H9 (cell line): ENCODE measurements around the gene TTC31. TPM values are rescaled to one million over a fixed set of nuclear protein-coding genes. Genes with fewer than 3 reads are reported as not detected.
A peak's percentile ranks its signal among the peaks of the same experiment; 100 is the strongest.

Experiments used
- DNase-seq: peaks from one replicate; pipeline ENCODE4 v3.0.0-alpha.2; 2017
- H2AFZ ChIP-seq: one replicate; pipeline ENCODE4 v1.6.1; 2013; ENCODE audit warnings: mild to moderate bottlenecking, low read length, control low read depth, moderate library complexity
- H2AK5ac ChIP-seq: 2 replicates; pipeline ENCODE4 v1.6.1; 2013; ENCODE audit warnings: low read length, control low read depth, mixed read lengths; ENCODE audit not compliant: insufficient read length
- H2BK120ac ChIP-seq: one replicate; pipeline ENCODE4 v1.6.1; 2013; ENCODE audit warnings: low read depth, mild to moderate bottlenecking, low read length, control low read depth, inconsistent platforms; ENCODE audit not compliant: poor library complexity, severe bottlenecking
- H2BK12ac ChIP-seq: 2 replicates; pipeline ENCODE4 v1.6.1; 2013; ENCODE audit warnings: low read length, control low read depth, mixed read lengths, low read depth; ENCODE audit not compliant: insufficient read length
- H2BK15ac ChIP-seq: 2 replicates; pipeline ENCODE4 v1.6.1; 2013; ENCODE audit warnings: low read depth, low read length, control low read depth
- H2BK20ac ChIP-seq: one replicate; pipeline ENCODE4 v1.6.1; 2013; ENCODE audit warnings: low read depth, mild to moderate bottlenecking, low read length, control low read depth, inconsistent platforms; ENCODE audit not compliant: poor library complexity, severe bottlenecking
- H2BK5ac ChIP-seq: 2 replicates; pipeline ENCODE4 v1.6.1; 2013; ENCODE audit warnings: low read length, control low read depth, mixed read lengths; ENCODE audit not compliant: insufficient read length
- H3K14ac ChIP-seq: 2 replicates; pipeline ENCODE4 v1.6.1; 2013; ENCODE audit warnings: low read length, control low read depth; ENCODE audit not compliant: insufficient read depth
- H3K18ac ChIP-seq: 2 replicates; pipeline ENCODE4 v1.6.1; 2013; ENCODE audit warnings: low read depth, mild to moderate bottlenecking, mixed read lengths, low read length, control low read depth; ENCODE audit not compliant: insufficient read length
- H3K23ac ChIP-seq: 2 replicates; pipeline ENCODE4 v1.6.1; 2013; ENCODE audit warnings: low read length, control low read depth, mixed read lengths, low read depth; ENCODE audit not compliant: insufficient read length
- H3K23me2 ChIP-seq: 2 replicates; pipeline ENCODE4 v1.6.1; 2013; ENCODE audit warnings: low read depth, mild to moderate bottlenecking, mixed read lengths, low read length, control low read depth; ENCODE audit not compliant: insufficient read length, poor library complexity, severe bottlenecking
- H3K27ac ChIP-seq: 2 replicates; pipeline ENCODE4 v1.5.1; 2013; ENCODE audit warnings: low read length, control low read depth, mixed read lengths, low read depth; ENCODE audit not compliant: insufficient read length
- H3K27me3 ChIP-seq: 2 replicates; pipeline ENCODE4 v1.6.1; 2013; ENCODE audit warnings: low read length, control low read depth, inconsistent platforms; ENCODE audit not compliant: insufficient read depth
- H3K4ac ChIP-seq: 2 replicates; pipeline ENCODE4 v1.6.1; 2013; ENCODE audit warnings: low read depth, mild to moderate bottlenecking, control low read depth, inconsistent platforms, low read length, moderate library complexity
- H3K4me1 ChIP-seq: 2 replicates; pipeline ENCODE4 v1.6.1; 2013; ENCODE audit warnings: low read length, control low read depth, inconsistent platforms; ENCODE audit not compliant: insufficient read depth
- H3K4me2 ChIP-seq: 2 replicates; pipeline ENCODE4 v1.6.1; 2013; ENCODE audit warnings: low read length, control low read depth, mixed read lengths; ENCODE audit not compliant: insufficient read length, insufficient read depth
- H3K56ac ChIP-seq: 2 replicates; pipeline ENCODE4 v1.6.1; 2013; ENCODE audit warnings: low read depth, mild to moderate bottlenecking, mixed read lengths, low read length, control low read depth; ENCODE audit not compliant: insufficient read length
- H3K79me1 ChIP-seq: 2 replicates; pipeline ENCODE4 v1.6.1; 2013; ENCODE audit warnings: low read depth, mild to moderate bottlenecking, moderate library complexity, low read length, control low read depth, inconsistent platforms; ENCODE audit not compliant: insufficient read depth, poor library complexity, severe bottlenecking
- H3K79me2 ChIP-seq: 2 replicates; pipeline ENCODE4 v1.6.1; 2013; ENCODE audit warnings: low read length, control low read depth, inconsistent platforms; ENCODE audit not compliant: insufficient read depth
- H3K9ac ChIP-seq: 2 replicates; pipeline ENCODE4 v1.6.1; 2013; ENCODE audit warnings: low read length, control low read depth, mixed read lengths; ENCODE audit not compliant: insufficient read length; ENCODE audit errors: extremely low read depth
- H3K9me3 ChIP-seq: one replicate; pipeline ENCODE4 v1.6.1; 2013; ENCODE audit warnings: low read depth, low read length, inconsistent platforms; ENCODE audit not compliant: control insufficient read depth
- H3T11ph ChIP-seq: one replicate; pipeline ENCODE4 v1.6.1; 2013; ENCODE audit warnings: mild to moderate bottlenecking, low read length, control low read depth, inconsistent platforms
- H4K20me1 ChIP-seq: one replicate; pipeline ENCODE4 v1.6.1; 2013; ENCODE audit not compliant: control insufficient read depth, insufficient read length, insufficient read depth
- H4K5ac ChIP-seq: 2 replicates; pipeline ENCODE4 v1.6.1; 2013; ENCODE audit warnings: low read depth, mild to moderate bottlenecking, mixed read lengths, low read length, control low read depth; ENCODE audit not compliant: insufficient read length
- H4K8ac ChIP-seq: replicated peaks from 2 replicates; pipeline ENCODE4 v1.6.1; 2013; ENCODE audit warnings: low read length, control low read depth, mixed read lengths, low read depth; ENCODE audit not compliant: insufficient read length
- H4K91ac ChIP-seq: 2 replicates; pipeline ENCODE4 v1.6.1; 2013; ENCODE audit warnings: low read depth, mild to moderate bottlenecking, moderate library complexity, mixed read lengths, low read length, control low read depth; ENCODE audit not compliant: insufficient read length
- H3K27ac Mint-ChIP-seq, 3 experiments: 2 replicates in 2 of 3; 3 replicates in 1 of 3; pipeline ENCODE4 v1.8.0; 2020 to 2021; ENCODE audit warnings: mixed read lengths in 3 of 3, mild to moderate bottlenecking in 1 of 3, moderate library complexity in 1 of 3
- H3K27me3 Mint-ChIP-seq: 2 replicates; pipeline ENCODE4 v1.8.0; 2021; ENCODE audit warnings: low read depth, mild to moderate bottlenecking, moderate library complexity, mixed read lengths
- H3K36me3 Mint-ChIP-seq, 3 experiments: 2 replicates in 2 of 3; 3 replicates in 1 of 3; pipeline ENCODE4 v1.8.0; 2020 to 2021; ENCODE audit warnings: low read depth in 3 of 3, mixed read lengths in 3 of 3; ENCODE audit not compliant: insufficient read depth in 1 of 3
- H3K4me1 Mint-ChIP-seq, 2 experiments: 2 replicates each; pipeline ENCODE4 v1.8.0; 2020; ENCODE audit warnings: mixed read lengths in 2 of 2
- H3K4me3 Mint-ChIP-seq, 2 experiments: 2 replicates in 1 of 2; 3 replicates in 1 of 2; pipeline ENCODE4 v1.8.0; 2020 to 2021; ENCODE audit warnings: mild to moderate bottlenecking in 2 of 2, mixed read lengths in 2 of 2, moderate library complexity in 1 of 2
- H3K9me3 Mint-ChIP-seq, 2 experiments: 2 replicates in 1 of 2; 3 replicates in 1 of 2; pipeline ENCODE4 v1.8.0; 2020; ENCODE audit warnings: mild to moderate bottlenecking in 2 of 2, mixed read lengths in 2 of 2, moderate library complexity in 1 of 2
- CTCF ChIP-seq: fragments of 200-600 bp; sonication (generic); conservative IDR thresholded peaks from 3 replicates; pipeline ENCODE4 v1.8.0; 2021; ENCODE audit warnings: antibody characterized with exemption, mild to moderate bottlenecking
- WGBS: extraction: QIAGEN DNeasy Blood & Tissue Kit; methylation state at CpG from one replicate; pipeline ENCODE4 v1.1.7; 2013; ENCODE audit warnings: missing lambda C conversion rate, low lambda C conversion rate, mixed read lengths; ENCODE audit not compliant: insufficient read length; ENCODE audit errors: extremely low coverage; 5-methylcytosine and 5-hydroxymethylcytosine counted together
- total RNA-seq: library from RNA; stranded (reverse); gene quantifications from 2 replicates; pipeline ENCODE4 v1.2.1, GENCODE V29; 2021

The TTC31 gene
- total RNA-seq, 1 experiment from 2014 or later: 33.3 TPM

- no peaks in the 10 kb centered on the region for H3K9me3 ChIP-seq
- TF ChIP-seq CTCF: peak; percentile 60
- no CpG with 5 or more reads among the region's 56 CpGs for WGBS
- Mint-ChIP-seq H3K9me3 (peaks cover 6 to 10% of the 10 kb centered on the region in 2 experiments), H3K4me3 (peak within 1 kb of the TSS; percentile 98 to 100), H3K27me3 (peaks cover 79% of the 10 kb centered on the region), H3K27ac (peak within 1 kb of the TSS; percentile 99 to 100 (median 100)), H3K4me1 (peaks cover 34 to 35% of the 10 kb centered on the region in 2 experiments), H3K36me3 (peaks cover 22 to 29% (median 24%) of the 10 kb centered on the region in 3 experiments)
- H2AK5ac ChIP-seq: no peak within 1 kb of the TSS
- peak within 1 kb of the TSS; percentile 98 for H3K14ac ChIP-seq
- H3K79me1 ChIP-seq: no peaks in the 10 kb centered on the region
- H3K56ac ChIP-seq: no peak within 1 kb of the TSS
- no peaks in the 10 kb centered on the region for H4K20me1 ChIP-seq
- H4K8ac ChIP-seq: no peak within 1 kb of the TSS
- peak within 1 kb of the TSS; percentile 59 for H3K4me2 ChIP-seq
- no peak within 1 kb of the TSS for H4K91ac ChIP-seq
- no peak within 1 kb of the TSS for H3K4ac ChIP-seq
- H2BK5ac ChIP-seq: peak within 1 kb of the TSS; percentile 67
- H3K23ac ChIP-seq: no peak within 1 kb of the TSS
- peaks cover 4% of the 10 kb centered on the region; the same call in 1 of the 2 replicates for H3K4me1 ChIP-seq
- H3K79me2 ChIP-seq: no peaks in the 10 kb centered on the region
- H3K23me2 ChIP-seq: peaks cover 18% of the 10 kb centered on the region
- H2AFZ ChIP-seq: no peak within 1 kb of the TSS
- H3K9ac ChIP-seq: peak within 1 kb of the TSS; percentile 90
- H3T11ph ChIP-seq: no peak within 1 kb of the TSS
- H3K27me3 ChIP-seq: peaks cover 53% of the 10 kb centered on the region
- no peak within 1 kb of the TSS for H2BK20ac ChIP-seq
- no peak within 1 kb of the TSS for H2BK120ac ChIP-seq
- peak; percentile 98 for DNase-seq
- no peak within 1 kb of the TSS for H2BK12ac ChIP-seq
- H3K27ac ChIP-seq: peak within 1 kb of the TSS; percentile 48
- no peak within 1 kb of the TSS for H4K5ac ChIP-seq
- no peak within 1 kb of the TSS for H2BK15ac ChIP-seq
- peak within 1 kb of the TSS; percentile 99 for H3K18ac ChIP-seq
These were observed 24.5 kb downstream of the TTC31 start, which contains the start of gene PCGF1 for GRCh38 chr2:74507145-74507925. Gene PCGF1, minus strand, starts transcription at chr2:74507695. Its CDS starts 27 bp downstream, at chr2:74507668.
